GM23248 (cell line): Measurements from ENCODE around the gene POU4F3. TPM values are rescaled to one million over a fixed set of nuclear protein-coding genes. Genes with fewer than 3 reads are reported as not detected.
A peak's percentile ranks its signal among the peaks of the same experiment; 100 is the strongest.

Experiments
- DNase-seq: peaks from one replicate; pipeline ENCODE4 v3.0.0-alpha.2; 2015
- H2AFZ ChIP-seq: fragments of 200-600 bp; sonication (generic); 2 replicates; pipeline ENCODE4 v1.6.1; 2016; ENCODE audit warnings: antibody characterized with exemption
- H3F3A ChIP-seq: fragments of 200-600 bp; sonication (generic); 2 replicates; pipeline ENCODE4 v1.6.1; 2016; ENCODE audit warnings: mild to moderate bottlenecking, antibody characterized with exemption, mixed run types; ENCODE audit not compliant: insufficient read depth
- H3K27ac ChIP-seq: fragments of 200-600 bp; sonication (generic); 2 replicates; pipeline ENCODE4 v1.5.1; 2016; ENCODE audit warnings: mild to moderate bottlenecking
- H3K27me3 ChIP-seq: fragments of 200-600 bp; sonication (generic); replicated peaks from 2 replicates; pipeline ENCODE4 v1.6.1; 2016; ENCODE audit warnings: mild to moderate bottlenecking; ENCODE audit not compliant: insufficient read depth
- H3K36me3 ChIP-seq: fragments of 200-600 bp; sonication (generic); 2 replicates; pipeline ENCODE4 v1.6.1; 2016; ENCODE audit warnings: low read depth, mild to moderate bottlenecking
- H3K4me1 ChIP-seq: fragments of 200-600 bp; sonication (generic); 2 replicates; pipeline ENCODE4 v1.6.1; 2016; ENCODE audit warnings: mild to moderate bottlenecking; ENCODE audit not compliant: insufficient read depth
- H3K4me2 ChIP-seq: fragments of 200-600 bp; sonication (generic); one replicate; pipeline ENCODE4 v1.6.1; 2016; ENCODE audit warnings: mild to moderate bottlenecking; ENCODE audit not compliant: unreplicated experiment
- H3K4me3 ChIP-seq: fragments of 200-600 bp; sonication (generic); 2 replicates; pipeline ENCODE4 v1.5.1; 2016; ENCODE audit warnings: mild to moderate bottlenecking
- H3K79me2 ChIP-seq: fragments of 200-600 bp; sonication (generic); 2 replicates; pipeline ENCODE4 v1.6.1; 2016; ENCODE audit warnings: mild to moderate bottlenecking; ENCODE audit not compliant: insufficient read depth
- H3K9ac ChIP-seq: fragments of 200-600 bp; sonication (generic); 2 replicates; pipeline ENCODE4 v1.6.1; 2016; ENCODE audit warnings: mild to moderate bottlenecking
- H3K9me2 ChIP-seq: fragments of 200-600 bp; sonication (generic); 2 replicates; pipeline ENCODE4 v1.6.1; 2016; ENCODE audit warnings: mixed run types, mild to moderate bottlenecking, moderate library complexity; ENCODE audit not compliant: insufficient read depth
- H3K9me3 ChIP-seq: fragments of 200-600 bp; sonication (generic); one replicate; pipeline ENCODE4 v1.6.1; 2017; ENCODE audit warnings: low read depth
- H4K20me1 ChIP-seq: fragments of 200-600 bp; sonication (generic); 2 replicates; pipeline ENCODE4 v1.6.0; 2016; ENCODE audit not compliant: insufficient read depth
- EZH2 ChIP-seq: fragments of 200-600 bp; sonication (generic); IDR thresholded peaks from 2 replicates; pipeline ENCODE4 v1.6.1; 2018; ENCODE audit warnings: antibody characterized with exemption, mild to moderate bottlenecking; ENCODE audit not compliant: insufficient read depth, poor library complexity, severe bottlenecking
- EZH2phosphoT487 ChIP-seq: fragments of 200-600 bp; sonication (generic); IDR thresholded peaks from 2 replicates; pipeline ENCODE4 v1.6.1; 2018; ENCODE audit warnings: antibody characterized with exemption, moderate library complexity, mild to moderate bottlenecking, low read depth; ENCODE audit not compliant: insufficient read depth
- WGBS, 2 experiments: methylation state at CpG; one replicate each; pipeline ENCODE4 v1.1.6; 2015 to 2017; ENCODE audit warnings: low lambda C conversion rate in 2 of 2, low coverage in 1 of 2; ENCODE audit errors: missing lambda C conversion rate in 2 of 2; 5-methylcytosine and 5-hydroxymethylcytosine counted together
- in situ Hi-C: fragments of 300-500 bp; cut with MboI; formaldehyde crosslinking; loops from 2 replicates; pipeline ENCODE4 v1.15.0; 2020
- polyA plus RNA-seq: library from polyadenylated mRNA; unstranded; fragments of >200 nt; fragmentation: Nextera tagmentation; extraction: Ambion mirVana; gene quantifications from 2 replicates; pipeline ENCODE4 v1.2.1, GENCODE V29; 2016
- total RNA-seq: library from RNA; depleted of rRNA; stranded (reverse); fragments of >200 nt; shearing (Covaris generic); gene quantifications from 2 replicates; pipeline ENCODE4 v1.2.3, GENCODE V29; 2014

Gene POU4F3
- total and polyA plus RNA-seq, 2 experiments from 2014 or later, result not detected

DNA sequence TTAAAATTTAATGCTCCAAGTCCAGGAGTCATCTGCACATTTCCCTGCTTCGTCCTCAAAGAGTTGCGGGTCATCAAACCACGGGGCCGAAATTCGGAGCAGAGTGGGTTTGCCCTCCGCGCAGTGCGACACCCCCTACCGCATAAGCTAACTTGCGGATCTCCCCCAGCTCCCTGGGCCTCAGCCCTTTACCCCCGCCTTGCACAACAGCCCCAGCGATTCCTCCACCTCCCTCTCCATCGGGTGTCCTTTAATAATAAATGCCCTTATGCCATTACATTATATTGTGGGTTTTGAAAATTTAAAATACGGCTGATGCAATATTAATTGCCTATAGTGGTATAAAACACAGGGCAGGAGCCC lies 3.9 kb downstream of the POU4F3 start:
- Histone ChIP-seq H3K9me3 (no peaks in the 10 kb centered on the region), H2AFZ (no peak overlapping the region), H4K20me1 (no peaks in the 10 kb centered on the region), H3K9me2 (no peaks in the 10 kb centered on the region), H3K27me3 (peaks cover 98% of the 10 kb centered on the region), H3F3A (no peaks in the 10 kb centered on the region), H3K9ac (no peak overlapping the region), H3K79me2 (no peaks in the 10 kb centered on the region), H3K4me3 (no peak overlapping the region), H3K4me1 (no peaks in the 10 kb centered on the region), H3K4me2 (no peak overlapping the region), H3K36me3 (no peaks in the 10 kb centered on the region), H3K27ac (no peak overlapping the region)
- DNase-seq, result no peak
- WGBS, 2 experiments, result 8 to 9% methylated on average over 14 of the region's 14 CpGs
- in situ Hi-C loops, result no loop called here
- TF ChIP-seq EZH2, result no peak
- no peak for TF ChIP-seq EZH2phosphoT487

DNA sequence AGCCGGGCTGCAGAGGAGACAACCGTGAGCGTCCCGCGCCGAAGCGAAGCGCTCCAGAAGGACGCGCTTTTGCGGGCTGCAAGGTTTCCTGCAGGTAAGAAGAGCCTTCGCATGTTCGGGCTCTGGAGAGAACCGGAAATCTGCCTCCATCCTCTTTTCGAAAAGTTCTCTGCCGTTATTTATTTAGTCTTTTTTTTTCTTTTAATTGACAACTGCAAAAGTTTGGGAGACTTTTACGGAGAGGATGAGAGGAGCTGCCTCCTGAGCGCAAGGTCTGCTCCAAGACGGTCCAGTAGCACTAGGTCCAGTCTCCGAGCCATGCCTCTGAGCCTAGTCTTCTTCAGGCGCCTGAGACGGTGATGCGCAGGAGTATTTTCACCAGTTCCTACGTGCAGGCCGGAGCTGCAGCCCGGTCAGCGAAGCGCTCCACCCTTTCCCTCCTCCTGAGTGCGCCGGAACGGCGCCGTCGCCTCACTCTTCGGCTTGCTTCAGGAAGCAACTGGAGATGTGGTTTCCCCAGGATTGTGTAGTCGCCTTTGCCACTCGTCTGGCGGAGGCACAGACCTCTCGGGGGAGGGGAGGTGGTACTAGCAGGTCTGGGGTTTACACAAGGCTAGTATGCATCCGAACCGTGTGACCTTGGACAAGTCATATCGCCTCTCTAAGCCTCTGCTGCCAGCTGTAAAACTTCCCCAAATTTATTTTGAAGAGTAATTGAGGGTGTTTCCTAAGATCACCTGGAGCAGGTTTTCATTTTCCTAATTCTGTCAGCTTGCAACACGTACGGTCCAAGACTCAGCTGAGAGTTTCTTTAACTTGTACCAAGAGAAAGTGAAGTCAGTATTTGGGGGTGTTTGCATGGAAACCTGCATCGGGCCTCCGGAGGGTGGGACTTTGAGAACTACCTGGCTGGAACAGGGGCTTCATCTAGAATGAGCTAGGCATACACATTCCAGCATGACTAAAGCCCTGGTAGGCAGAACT lies 4.5 kb downstream of the POU4F3 start:
- 2 to 4% methylated on average over 46 of the region's 46 CpGs for WGBS, 2 experiments
- no peak overlapping the region for H3K27ac ChIP-seq
- peaks cover 92% of the 10 kb centered on the region for H3K27me3 ChIP-seq
- no peak for DNase-seq
- H3F3A ChIP-seq, result no peaks in the 10 kb centered on the region
- H3K4me2 ChIP-seq, result no peak overlapping the region
- H4K20me1 ChIP-seq, result no peaks in the 10 kb centered on the region
- H3K4me1 ChIP-seq, result no peaks in the 10 kb centered on the region
- H3K9me2 ChIP-seq, result no peaks in the 10 kb centered on the region
- H3K36me3 ChIP-seq, result no peaks in the 10 kb centered on the region
- H3K9ac ChIP-seq, result no peak overlapping the region
- H2AFZ ChIP-seq, result no peak overlapping the region
- in situ Hi-C loops, result no loop called here
- no peaks in the 10 kb centered on the region for H3K79me2 ChIP-seq
- TF ChIP-seq EZH2phosphoT487 (0 out of 2 replicates have a peak, but pooled peaks have one; percentile 36), EZH2 (no peak)
- no peak overlapping the region for H3K4me3 ChIP-seq
- H3K9me3 ChIP-seq, result no peaks in the 10 kb centered on the region

DNA sequence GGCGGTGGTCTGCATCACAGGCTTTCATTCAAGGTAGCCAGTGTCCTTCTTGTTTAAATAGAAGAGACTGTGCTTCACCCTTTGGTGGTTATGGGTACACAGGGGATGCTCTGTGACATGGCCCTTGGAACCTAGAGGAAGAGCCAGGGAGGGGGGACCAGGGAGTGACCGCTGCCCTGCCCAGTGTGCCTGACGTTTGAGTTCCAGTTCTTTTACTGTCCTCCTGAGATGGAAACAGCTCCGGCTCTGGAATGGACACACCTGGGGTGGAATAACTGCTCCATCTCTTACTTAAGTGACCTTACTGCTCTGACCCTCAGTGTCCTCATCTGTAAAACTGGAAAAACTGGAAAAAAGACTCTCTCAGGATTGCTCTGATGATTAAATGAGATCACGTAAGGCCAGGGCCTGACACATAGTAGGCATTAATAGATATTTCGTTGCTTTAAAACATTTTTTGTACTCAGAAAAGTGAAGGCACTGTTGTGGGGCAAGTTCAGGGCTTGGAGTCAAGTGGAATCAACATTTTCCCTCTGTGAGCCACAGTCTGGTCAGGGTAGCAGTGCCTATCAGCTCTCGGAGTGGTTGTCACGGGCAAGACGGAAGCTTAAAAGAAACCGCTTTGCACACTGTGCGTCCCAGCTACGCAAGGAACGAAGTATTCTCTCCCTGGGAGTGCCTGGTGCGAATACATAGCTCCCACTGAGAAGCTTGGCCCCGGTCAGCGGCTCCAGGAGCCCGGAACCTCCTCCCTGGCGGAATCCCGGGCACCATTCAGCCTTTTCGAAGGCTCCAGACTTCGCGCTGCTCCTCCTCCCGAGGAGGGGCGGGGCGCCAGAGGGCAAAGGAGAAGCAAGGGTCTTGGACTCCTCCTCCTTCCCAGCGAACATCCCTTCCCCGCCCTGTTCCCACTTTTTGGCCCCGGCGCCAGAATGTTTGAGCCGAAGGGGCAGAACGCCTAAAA lies 5.8 kb downstream of the POU4F3 start:
- Histone ChIP-seq H3K27me3 (peaks cover 79% of the 10 kb centered on the region), H3F3A (no peaks in the 10 kb centered on the region), H3K79me2 (no peaks in the 10 kb centered on the region), H2AFZ (no peak overlapping the region), H3K4me2 (no peak overlapping the region), H3K36me3 (no peaks in the 10 kb centered on the region), H3K9ac (no peak overlapping the region), H4K20me1 (no peaks in the 10 kb centered on the region), H3K9me3 (no peaks in the 10 kb centered on the region), H3K9me2 (no peaks in the 10 kb centered on the region), H3K27ac (no peak overlapping the region), H3K4me3 (no peak overlapping the region), H3K4me1 (no peaks in the 10 kb centered on the region)
- 8 to 10% methylated on average over 31 of the region's 31 CpGs for WGBS, 2 experiments
- no peak for DNase-seq
- TF ChIP-seq EZH2phosphoT487 (no peak), EZH2 (no peak)
- in situ Hi-C loops, result no loop called here

DNA sequence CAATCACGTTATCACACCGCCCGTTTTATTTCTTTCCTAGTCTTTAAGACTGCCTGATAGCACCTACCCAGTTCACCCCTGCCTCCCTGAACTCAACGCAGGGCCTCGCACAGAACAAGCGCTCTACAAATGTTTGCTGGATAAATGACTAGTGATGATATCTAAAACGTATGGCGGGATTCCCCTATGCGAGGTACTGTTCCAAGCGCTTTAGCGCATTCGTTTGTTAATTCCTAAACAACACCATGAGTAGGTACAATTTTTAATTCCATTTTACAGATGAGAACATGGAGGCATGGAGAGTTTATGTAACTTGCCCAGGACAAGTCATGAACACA lies 6.6 kb downstream of the POU4F3 start:
- H3F3A ChIP-seq, result no peaks in the 10 kb centered on the region
- no peaks in the 10 kb centered on the region for H3K79me2 ChIP-seq
- H4K20me1 ChIP-seq, result no peaks in the 10 kb centered on the region
- H3K4me2 ChIP-seq, result no peak overlapping the region
- no peaks in the 10 kb centered on the region for H3K9me3 ChIP-seq
- peak; percentile 97 for TF ChIP-seq EZH2
- 0 out of 2 replicates have a peak, but pooled peaks have one; percentile 22 for TF ChIP-seq EZH2phosphoT487
- H3K27me3 ChIP-seq, result peaks cover 71% of the 10 kb centered on the region
- DNase-seq, result no peak
- in situ Hi-C loops, result no loop called here
- H3K36me3 ChIP-seq, result no peaks in the 10 kb centered on the region
- no peak overlapping the region for H2AFZ ChIP-seq
- no peak overlapping the region for H3K27ac ChIP-seq
- H3K4me3 ChIP-seq, result no peak overlapping the region
- H3K4me1 ChIP-seq, result no peaks in the 10 kb centered on the region
- no peaks in the 10 kb centered on the region for H3K9me2 ChIP-seq
- 22 to 24% methylated on average over 12 of the region's 12 CpGs for WGBS, 2 experiments
- no peak overlapping the region for H3K9ac ChIP-seq
